HEK293T (cell line): ENCODE measurements around the gene GPRC5B.

ENCODE experiments used
- BHLHE40 ChIP-seq: fragments of 450-650 bp; IDR thresholded peaks from 2 replicates; pipeline ENCODE4 v1.6.1; 2016; ENCODE audit warnings: mild to moderate bottlenecking, moderate library complexity, borderline replicate concordance
- ELF4 ChIP-seq: fragments of 450-650 bp; IDR thresholded peaks from 2 replicates; pipeline ENCODE4 v1.6.1; 2017; ENCODE audit warnings: antibody characterized with exemption
- FOXA1 ChIP-seq: fragments of 450-650 bp; IDR thresholded peaks from 2 replicates; pipeline ENCODE4 v1.6.1; 2016; ENCODE audit warnings: mild to moderate bottlenecking
- FOXK2 ChIP-seq: fragments of 450-650 bp; IDR thresholded peaks from 2 replicates; pipeline ENCODE4 v1.6.1; 2016; ENCODE audit warnings: mild to moderate bottlenecking
- FOXM1 ChIP-seq: fragments of 450-650 bp; IDR thresholded peaks from 2 replicates; pipeline ENCODE4 v1.6.1; 2017; ENCODE audit warnings: mild to moderate bottlenecking, borderline replicate concordance
- L3MBTL2 ChIP-seq: fragments of 450-650 bp; conservative IDR thresholded peaks from 2 replicates; pipeline ENCODE4 v1.6.1; 2016; ENCODE audit warnings: mild to moderate bottlenecking
- NFRKB ChIP-seq: fragments of 450-650 bp; IDR thresholded peaks from 2 replicates; pipeline ENCODE4 v1.6.1; 2016; ENCODE audit warnings: mild to moderate bottlenecking, moderate library complexity
- SP1 ChIP-seq: fragments of 450-650 bp; IDR thresholded peaks from 2 replicates; pipeline ENCODE4 v1.6.1; 2017
- SUZ12 ChIP-seq: fragments of 450-650 bp; IDR thresholded peaks from 2 replicates; pipeline ENCODE4 v1.6.1; 2016; ENCODE audit warnings: mild to moderate bottlenecking
- TARDBP ChIP-seq: fragments of 450-650 bp; IDR thresholded peaks from 2 replicates; pipeline ENCODE4 v1.6.1; 2016

GRCh38 chr16:19894586-19894985, 9.9 kb upstream of the GPRC5B start:
- TF ChIP-seq SP1, result no peak
- no peak for TF ChIP-seq BHLHE40
- TF ChIP-seq NFRKB, result no peak
- no peak for TF ChIP-seq FOXM1
- TF ChIP-seq L3MBTL2, result no peak
- TF ChIP-seq FOXK2, result no peak
- TF ChIP-seq SUZ12, result no peak
- TF ChIP-seq FOXA1, result no peak
- no peak for TF ChIP-seq TARDBP
- TF ChIP-seq ELF4, result no peak
